GM12874 (cell line): ENCODE data around the gene NOX4.

Experiments used
- CTCF ChIP-seq: IDR thresholded peaks from 2 replicates; pipeline ENCODE4 v1.5.1; 2011; ENCODE audit warnings: low read depth, mild to moderate bottlenecking, control low read depth, low read length, moderate library complexity; ENCODE audit not compliant: insufficient read depth

Gene NOX4

GRCh38 chr11:89498845-89499448 lies 7.8 kb upstream of the NOX4 start:
- TF ChIP-seq CTCF = peak; percentile 33; the same call in 1 of the 2 replicates

- no peak for TF ChIP-seq CTCF
Measured at GRCh38 chr11:89495951-89496350, 4.8 kb upstream of the NOX4 start.

GRCh38 chr11:89493431-89493830 lies 2.3 kb upstream of the NOX4 start:
- no peak for TF ChIP-seq CTCF

- no peak for TF ChIP-seq CTCF
Measured at GRCh38 chr11:89490602-89490980, 584 bp downstream of the NOX4 start.

- TF ChIP-seq CTCF = no peak
Measured at GRCh38 chr11:89489930-89490329, 1.2 kb downstream of the NOX4 start.

GRCh38 chr11:89487016-89487415 lies 4.2 kb downstream of the NOX4 start:
- TF ChIP-seq CTCF = no peak

- TF ChIP-seq CTCF = no peak
Measured at GRCh38 chr11:89484896-89485295, 6.3 kb downstream of the NOX4 start.

- TF ChIP-seq CTCF = no peak
Measured at GRCh38 chr11:89477175-89477574, 14.0 kb downstream of the NOX4 start.
